ENCODE data around the gene ITPRIPL2. TPM values are rescaled to one million over a fixed set of nuclear protein-coding genes. Genes with fewer than 3 reads are reported as not detected.

ITPRIPL2 gene
- total RNA-seq, 1 experiment from 2014 or later, result 67.9 TPM

DNA sequence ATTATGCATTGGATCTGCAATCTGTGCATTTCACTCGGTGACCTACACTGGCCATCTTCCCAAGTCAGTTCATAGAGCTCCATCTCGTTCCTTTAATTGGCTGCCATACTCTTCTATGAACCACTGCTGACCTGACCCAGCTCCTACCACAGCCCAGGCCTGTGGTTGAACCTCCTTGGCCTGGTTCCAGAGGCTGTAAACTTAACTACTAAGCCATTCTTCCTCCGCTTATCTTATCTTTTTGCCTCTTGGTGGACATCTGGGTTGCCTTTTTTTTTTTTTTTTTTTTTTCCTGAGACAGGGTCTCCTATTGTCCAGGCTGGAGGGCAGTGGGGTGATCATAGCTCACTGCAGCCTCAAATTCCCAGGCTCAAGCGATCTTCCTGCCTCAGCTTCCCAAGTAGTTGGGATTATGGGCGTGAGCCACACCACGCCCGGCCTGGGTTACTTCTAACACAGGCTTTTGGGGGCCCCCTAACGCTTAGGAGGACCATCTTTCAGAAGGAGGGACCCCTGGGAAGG lies 28.0 kb upstream of the ITPRIPL2 start:
- no peaks in the 10 kb centered on the region for H3K9me2 ChIP-seq (ENCODE audit: insufficient read depth)
- no peak overlapping the region for H3K4me3 ChIP-seq (replicated peaks in 1 of 2; ENCODE audit: low read depth in 1 of 2, low read length in 2 of 2)
- no peak overlapping the region for H3K27ac ChIP-seq (ENCODE audit: low read depth, low read length)
- H4K20me1 ChIP-seq (ENCODE audit: insufficient read depth), result no peaks in the 10 kb centered on the region
- H3K4me1 ChIP-seq (ENCODE audit: control insufficient read depth in 1 of 2, insufficient read depth in 2 of 2, low read length in 2 of 2), result peaks cover 9 to 23% of the 10 kb centered on the region in 2 experiments
- H3K79me2 ChIP-seq (ENCODE audit: insufficient read depth, low read length), result no peaks in the 10 kb centered on the region
- RAD21 ChIA-PET (ENCODE audit: low non-redundant PET in 1 of 2, low total read pairs in 2 of 2, uncharacterized antibody in 2 of 2, unreplicated experiment in 2 of 2), result interaction anchor here (0.6 to 1.0 kb wide), 5 partner anchors 10 to 417 kb away, joined by 3 to 4 read pairs (median 3); no protein-coding TSS in a partner anchor
- BruUV-seq (replicated peaks), result no TSS peak
- ATAC-seq, result no peak
- CTCF ChIA-PET, result interaction anchor here (0.6 to 4.2 kb wide), 17 partner anchors 9 to 435 kb away, joined by 3 to 55 read pairs (median 4); partner anchors contain the start of genes ARL6IP1, COQ7 and TMC7
- no peaks in the 10 kb centered on the region for H3K36me3 ChIP-seq (ENCODE audit: control insufficient read depth in 1 of 2, insufficient read depth in 2 of 2, low read length in 2 of 2)
- H2AFZ ChIP-seq (ENCODE audit: low read depth, low read length, poor library complexity, severe bottlenecking), result peak overlapping the region; percentile 59
- no peaks in the 10 kb centered on the region for H3K27me3 ChIP-seq (ENCODE audit: insufficient read depth, low read length)
- peak overlapping the region; percentile 83 for H3K4me2 ChIP-seq (ENCODE audit: low read length)
- H3K9ac ChIP-seq (ENCODE audit: low read length), result peak overlapping the region; percentile 72; the same call in 1 of the 2 replicates
- intact Hi-C loops (cut with micrococcal nuclease), result loop anchor here (1.0 to 10.0 kb wide), 6 partner anchors 83 to 799 kb away; partner anchors contain the start of genes GPRC5B, SYT17 and TMC7
- no peak for DNase-seq (ENCODE audit: low read depth, low spot score)
- H3K9me3 ChIP-seq (ENCODE audit: control insufficient read depth in 1 of 2, insufficient read depth in 1 of 2, low read depth in 1 of 2, low read length in 2 of 2), result no peaks in the 10 kb centered on the region
- TF ChIP-seq MAX (IDR thresholded peaks at IDR 0.05) (no peak), RAD21 (IDR thresholded peaks at IDR 0.05; ENCODE audit: low read depth) (no peak), FOSL1 (IDR thresholded peaks at IDR 0.05; ENCODE audit: low read depth) (no peak)
- POLR2A ChIA-PET, result interaction anchor here (0.6 to 2.5 kb wide), 8 partner anchors 9 to 297 kb away, joined by 3 to 7 read pairs (median 5); partner anchors contain the start of gene ITPRIPL2

DNA sequence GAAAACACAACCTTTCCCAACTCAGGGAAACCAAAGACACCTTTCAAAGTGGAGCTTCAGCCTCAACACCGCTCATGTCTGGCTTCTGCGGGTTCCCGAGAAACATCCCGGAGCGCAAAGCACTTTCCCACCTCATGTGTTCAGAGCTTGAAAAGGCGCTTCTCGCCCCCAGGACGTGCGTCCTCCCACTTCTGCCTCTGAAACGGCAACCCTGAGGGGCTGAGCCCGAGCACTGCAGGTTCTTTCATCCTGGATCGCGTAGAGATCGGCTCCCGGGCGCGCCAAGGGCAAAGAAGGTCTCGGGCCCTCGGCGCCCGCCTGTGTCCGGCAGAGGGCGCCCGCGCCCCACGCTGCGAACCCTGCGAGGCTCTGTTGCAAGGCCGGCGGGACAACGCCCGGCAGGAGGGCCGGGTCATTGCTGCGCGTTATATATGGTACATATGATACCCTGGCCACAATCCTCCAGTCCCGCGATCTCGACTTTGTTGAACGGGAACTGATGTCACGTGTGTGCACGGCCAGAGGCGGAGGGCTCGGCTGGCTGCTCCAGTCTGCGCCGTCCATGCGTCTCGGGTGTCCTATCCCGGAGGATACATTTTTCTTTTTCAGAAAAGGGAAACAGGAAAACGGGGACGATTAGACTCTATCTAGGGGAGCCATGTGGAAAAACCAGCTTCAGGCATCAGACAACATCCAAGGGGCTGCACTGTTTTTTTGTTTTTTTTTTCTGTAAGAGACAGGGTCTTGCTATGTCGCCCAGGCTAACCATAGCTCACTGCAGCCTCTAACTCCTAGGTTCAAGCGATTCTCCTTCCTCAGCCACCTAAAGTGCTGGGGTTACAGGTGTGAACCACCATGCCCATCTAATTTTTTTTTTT lies 27.2 kb upstream of the ITPRIPL2 start:
- DNase-seq (ENCODE audit: low read depth, low spot score) (peak; percentile 90), ATAC-seq (peak; percentile 98)
- BruUV-seq (replicated peaks), result no TSS peak
- ChIA-PET CTCF (interaction anchor here (0.6 to 4.2 kb wide), 18 partner anchors 8 to 434 kb away, joined by 3 to 55 read pairs (median 4); partner anchors contain the start of genes ARL6IP1, COQ7 and TMC7), RAD21 (ENCODE audit: low non-redundant PET in 1 of 2, low total read pairs in 2 of 2, uncharacterized antibody in 2 of 2, unreplicated experiment in 2 of 2) (interaction anchor here (0.7 to 1.0 kb wide), 4 partner anchors 9 to 417 kb away, joined by 3 to 4 read pairs (median 3); no protein-coding TSS in a partner anchor), POLR2A (interaction anchor here (0.7 to 2.5 kb wide), 9 partner anchors 9 to 296 kb away, joined by 3 to 7 read pairs (median 5); partner anchors contain the start of gene ITPRIPL2)
- no peaks in the 10 kb centered on the region for H3K9me3 ChIP-seq (ENCODE audit: control insufficient read depth in 1 of 2, insufficient read depth in 1 of 2, low read depth in 1 of 2, low read length in 2 of 2)
- H3K4me1 ChIP-seq (ENCODE audit: control insufficient read depth in 1 of 2, insufficient read depth in 2 of 2, low read length in 2 of 2), result peaks cover 9 to 23% of the 10 kb centered on the region in 2 experiments
- no peaks in the 10 kb centered on the region for H3K79me2 ChIP-seq (ENCODE audit: insufficient read depth, low read length)
- H3K9me2 ChIP-seq (ENCODE audit: insufficient read depth), result no peaks in the 10 kb centered on the region
- H3K27ac ChIP-seq (ENCODE audit: low read depth, low read length), result peak overlapping the region; percentile 18; the same call in 1 of the 2 replicates
- intact Hi-C loops (cut with micrococcal nuclease), result loop anchor here (1.0 to 10.0 kb wide), 6 partner anchors 82 to 798 kb away; partner anchors contain the start of genes GPRC5B, SYT17 and TMC7
- no peaks in the 10 kb centered on the region for H3K27me3 ChIP-seq (ENCODE audit: insufficient read depth, low read length)
- no peaks in the 10 kb centered on the region for H4K20me1 ChIP-seq (ENCODE audit: insufficient read depth)
- H3K4me2 ChIP-seq (ENCODE audit: low read length), result peak overlapping the region; percentile 83
- H2AFZ ChIP-seq (ENCODE audit: low read depth, low read length, poor library complexity, severe bottlenecking), result peak overlapping the region; percentile 59
- H3K9ac ChIP-seq (ENCODE audit: low read length), result peak overlapping the region; percentile 72
- no peaks in the 10 kb centered on the region for H3K36me3 ChIP-seq (ENCODE audit: control insufficient read depth in 1 of 2, insufficient read depth in 2 of 2, low read length in 2 of 2)
- peak overlapping the region; percentile 50 to 63 for H3K4me3 ChIP-seq (replicated peaks in 1 of 2; ENCODE audit: low read depth in 1 of 2, low read length in 2 of 2)
- no peak for TF ChIP-seq SIN3A (IDR thresholded peaks at IDR 0.05; ENCODE audit: low read depth)
- TF ChIP-seq, protein P1, sequence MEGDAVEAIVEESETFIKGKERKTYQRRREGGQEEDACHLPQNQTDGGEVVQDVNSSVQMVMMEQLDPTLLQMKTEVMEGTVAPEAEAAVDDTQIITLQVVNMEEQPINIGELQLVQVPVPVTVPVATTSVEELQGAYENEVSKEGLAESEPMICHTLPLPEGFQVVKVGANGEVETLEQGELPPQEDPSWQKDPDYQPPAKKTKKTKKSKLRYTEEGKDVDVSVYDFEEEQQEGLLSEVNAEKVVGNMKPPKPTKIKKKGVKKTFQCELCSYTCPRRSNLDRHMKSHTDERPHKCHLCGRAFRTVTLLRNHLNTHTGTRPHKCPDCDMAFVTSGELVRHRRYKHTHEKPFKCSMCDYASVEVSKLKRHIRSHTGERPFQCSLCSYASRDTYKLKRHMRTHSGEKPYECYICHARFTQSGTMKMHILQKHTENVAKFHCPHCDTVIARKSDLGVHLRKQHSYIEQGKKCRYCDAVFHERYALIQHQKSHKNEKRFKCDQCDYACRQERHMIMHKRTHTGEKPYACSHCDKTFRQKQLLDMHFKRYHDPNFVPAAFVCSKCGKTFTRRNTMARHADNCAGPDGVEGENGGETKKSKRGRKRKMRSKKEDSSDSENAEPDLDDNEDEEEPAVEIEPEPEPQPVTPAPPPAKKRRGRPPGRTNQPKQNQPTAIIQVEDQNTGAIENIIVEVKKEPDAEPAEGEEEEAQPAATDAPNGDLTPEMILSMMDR (IDR thresholded peaks at IDR 0.05 in 2 of 3, conservative IDR thresholded peaks at IDR 0.05 in 1 of 3; ENCODE audit: borderline replicate concordance in 1 of 3, insufficient read depth in 1 of 3, low read depth in 2 of 3, low read length in 2 of 3), result peak; percentile 94 to 98 (median 98)
- TF ChIP-seq, protein P2, sequence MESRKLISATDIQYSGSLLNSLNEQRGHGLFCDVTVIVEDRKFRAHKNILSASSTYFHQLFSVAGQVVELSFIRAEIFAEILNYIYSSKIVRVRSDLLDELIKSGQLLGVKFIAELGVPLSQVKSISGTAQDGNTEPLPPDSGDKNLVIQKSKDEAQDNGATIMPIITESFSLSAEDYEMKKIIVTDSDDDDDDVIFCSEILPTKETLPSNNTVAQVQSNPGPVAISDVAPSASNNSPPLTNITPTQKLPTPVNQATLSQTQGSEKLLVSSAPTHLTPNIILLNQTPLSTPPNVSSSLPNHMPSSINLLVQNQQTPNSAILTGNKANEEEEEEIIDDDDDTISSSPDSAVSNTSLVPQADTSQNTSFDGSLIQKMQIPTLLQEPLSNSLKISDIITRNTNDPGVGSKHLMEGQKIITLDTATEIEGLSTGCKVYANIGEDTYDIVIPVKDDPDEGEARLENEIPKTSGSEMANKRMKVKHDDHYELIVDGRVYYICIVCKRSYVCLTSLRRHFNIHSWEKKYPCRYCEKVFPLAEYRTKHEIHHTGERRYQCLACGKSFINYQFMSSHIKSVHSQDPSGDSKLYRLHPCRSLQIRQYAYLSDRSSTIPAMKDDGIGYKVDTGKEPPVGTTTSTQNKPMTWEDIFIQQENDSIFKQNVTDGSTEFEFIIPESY (IDR thresholded peaks at IDR 0.05; ENCODE audit: extremely low read depth, insufficient replicate concordance, low read length), result peak; percentile 91
- TF ChIP-seq CBX3 (IDR thresholded peaks at IDR 0.05; ENCODE audit: low read depth), result peak; percentile 63; the same call in 1 of the 2 replicates
- TF ChIP-seq POLR2AphosphoS5 (IDR thresholded peaks at IDR 0.05; ENCODE audit: low read depth, low read length), result peak; percentile 85
- no peak; the same call in 1 of the 2 replicates for TF ChIP-seq SP1 (IDR thresholded peaks at IDR 0.05; ENCODE audit: low read depth)
- peak; percentile 100 for TF ChIP-seq RAD21 (IDR thresholded peaks at IDR 0.05; ENCODE audit: low read depth)
- TF ChIP-seq POLR2A (IDR thresholded peaks at IDR 0.05; ENCODE audit: borderline replicate concordance, extremely low read depth, insufficient read depth, insufficient read length), result peak; percentile 97
- peak; percentile 45 for TF ChIP-seq TCF7L2 (IDR thresholded peaks at IDR 0.05; ENCODE audit: borderline replicate concordance, extremely low read depth, insufficient read depth, insufficient read length)

Data from HCT116 (cell line).